CD4-positive, alpha-beta T cell (primary cell): ENCODE results near the gene CKS2. TPM values are rescaled to one million over a fixed set of nuclear protein-coding genes. Genes with fewer than 3 reads are reported as not detected.

Experiments used
- ATAC-seq: fragments of 200-7000 bp; cut with Tn5 transposase; one replicate; pipeline ENCODE4 v1.10.0; 2022; ENCODE audit warnings: mild to moderate bottlenecking; ENCODE audit not compliant: poor library complexity
- CTCF ChIA-PET: fragments of 350-600 bp; sonication (Branson Sonifier 250); formaldehyde crosslinking; loops from one replicate; lab custom pipeline; 2021; ENCODE audit warnings: antibody characterized with exemption, inconsistent platforms; lab: Charles Lee
- POLR2A ChIA-PET: fragments of 350-600 bp; sonication (Branson Sonifier 250); formaldehyde crosslinking; loops from one replicate; lab custom pipeline; 2021; ENCODE audit warnings: antibody characterized with exemption, inconsistent platforms; lab: Charles Lee
- DNase-seq, 14 experiments: peaks; one replicate each; pipeline ENCODE4 v3.0.0-alpha.2; 2013 to 2020; ENCODE audit warnings: mixed read lengths in 2 of 14
- H3K27ac ChIP-seq, 2 donors: one replicate each; pipeline versions ENCODE4 v1.5.1 to v1.7.0; 2013; ENCODE audit warnings: low read length in 2 of 2, low read depth in 1 of 2, mild to moderate bottlenecking in 1 of 2
- H3K27me3 ChIP-seq, 2 experiments: 1 replicate in 1 of 2; 2 replicates in 1 of 2; pipeline versions ENCODE4 v1.6.1 to v1.7.0; 2013; ENCODE audit warnings: low read length in 2 of 2, control low read depth in 1 of 2, mild to moderate bottlenecking in 1 of 2, moderate library complexity in 1 of 2; ENCODE audit not compliant: insufficient read depth in 2 of 2, control insufficient read depth in 1 of 2
- H3K36me3 ChIP-seq: one replicate; pipeline ENCODE4 v1.6.1; 2013; ENCODE audit warnings: low read length, control low read depth; ENCODE audit not compliant: insufficient read depth
- H3K4me1 ChIP-seq: one replicate; pipeline ENCODE4 v1.6.1; 2013; ENCODE audit warnings: low read length, control low read depth; ENCODE audit not compliant: insufficient read depth
- H3K4me3 ChIP-seq: one replicate; pipeline ENCODE4 v1.5.1; 2013; ENCODE audit warnings: mild to moderate bottlenecking, low read length, moderate library complexity
- H3K9me3 ChIP-seq, 2 experiments: 1 replicate in 1 of 2; 2 replicates in 1 of 2; pipeline versions ENCODE4 v1.6.1 to v1.7.0; 2013; ENCODE audit warnings: low read length in 2 of 2, mild to moderate bottlenecking in 2 of 2, control low read depth in 1 of 2, moderate library complexity in 1 of 2; ENCODE audit not compliant: control insufficient read depth in 1 of 2, insufficient read depth in 1 of 2
- H3K27ac Mint-ChIP-seq: one replicate; pipeline ENCODE4 v1.8.0; 2020; ENCODE audit warnings: mixed read lengths
- H3K27me3 Mint-ChIP-seq: one replicate; pipeline ENCODE4 v1.8.0; 2021; ENCODE audit warnings: mixed read lengths
- H3K36me3 Mint-ChIP-seq: one replicate; pipeline ENCODE4 v1.8.0; 2021; ENCODE audit warnings: low read depth, mixed read lengths
- H3K4me1 Mint-ChIP-seq: one replicate; pipeline ENCODE4 v1.8.0; 2021; ENCODE audit warnings: low read depth, mixed read lengths
- H3K4me3 Mint-ChIP-seq: one replicate; pipeline ENCODE4 v1.8.0; 2020; ENCODE audit warnings: mild to moderate bottlenecking, mixed read lengths
- H3K9me3 Mint-ChIP-seq: one replicate; pipeline ENCODE4 v1.8.0; 2020; ENCODE audit warnings: mixed read lengths
- CTCF ChIP-seq: fragments of 200-600 bp; IDR thresholded peaks from one replicate; pipeline ENCODE4 v1.8.0; 2022; ENCODE audit warnings: antibody characterized with exemption, mild to moderate bottlenecking
- intact Hi-C, 2 experiments: fragments of 100-400 bp; cut with DNase I in 1 of 2; cut with micrococcal nuclease in 1 of 2; formaldehyde crosslinking; loops; one replicate each; pipeline versions ENCODE4 v1.15.1 to v1.9.0; 2023 to 2025; cut with DNase I, micrococcal nuclease
- total RNA-seq, 174 experiments: library from RNA in 2 of 174; stranded (reverse) in 2 of 174; gene quantifications; one replicate each; pipeline ENCODE4 v1.2.3 and lab custom pipeline; 2021 to 2026

Gene CKS2
- total RNA-seq, 2 experiments from 2014 or later: 5.6 to 6.9 TPM

GRCh38 chr9:89362647-89363310 lies 51.8 kb downstream of the CKS2 start:
- ATAC-seq (no peak), DNase-seq (peak in 1 of 14 experiments; percentile 29)
- peaks cover 51% of the 10 kb centered on the region for H3K36me3 ChIP-seq
- no peaks in the 10 kb centered on the region for H3K27me3 Mint-ChIP-seq
- TF ChIP-seq CTCF: no peak
- no peaks in the 10 kb centered on the region for H3K9me3 ChIP-seq
- ChIA-PET POLR2A (no interaction called here), CTCF (no interaction called here)
- intact Hi-C loops: no loop called here
- peaks cover 54% of the 10 kb centered on the region for H3K36me3 Mint-ChIP-seq
- H3K4me3 Mint-ChIP-seq: no peak overlapping the region
- H3K27ac ChIP-seq: no peak overlapping the region
- no peak overlapping the region for H3K27ac Mint-ChIP-seq
- H3K4me3 ChIP-seq: no peak overlapping the region
- H3K9me3 Mint-ChIP-seq: no peaks in the 10 kb centered on the region
- peaks cover 5% of the 10 kb centered on the region for H3K4me1 ChIP-seq
- peaks cover 16% of the 10 kb centered on the region for H3K4me1 Mint-ChIP-seq
- H3K27me3 ChIP-seq: no peaks in the 10 kb centered on the region

DNA sequence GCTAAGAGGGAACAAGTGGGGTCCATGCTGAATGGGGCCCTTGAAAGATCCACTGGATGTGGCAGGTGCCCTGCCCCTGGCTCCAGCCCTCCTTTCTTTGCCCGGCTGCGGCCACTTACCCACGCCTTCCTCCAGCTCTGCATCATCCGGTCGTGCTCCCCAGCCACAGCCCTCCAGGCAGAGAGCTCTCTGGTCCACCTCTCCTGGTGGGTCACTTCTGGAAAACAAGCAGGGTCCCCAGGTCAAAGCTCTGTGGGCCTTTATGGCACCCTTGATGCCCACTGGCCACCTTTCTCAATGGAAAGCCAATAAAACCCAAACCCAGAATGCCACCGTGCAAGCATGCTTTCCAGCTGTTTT lies 52.3 kb downstream of the CKS2 start:
- Mint-ChIP-seq H3K36me3 (peaks cover 49% of the 10 kb centered on the region), H3K9me3 (no peaks in the 10 kb centered on the region), H3K27me3 (no peaks in the 10 kb centered on the region), H3K4me1 (peaks cover 16% of the 10 kb centered on the region), H3K4me3 (no peak overlapping the region), H3K27ac (peak overlapping the region; percentile 64)
- no peaks in the 10 kb centered on the region for H3K9me3 ChIP-seq
- intact Hi-C loops: no loop called here
- TF ChIP-seq CTCF: no peak
- peaks cover 45% of the 10 kb centered on the region for H3K36me3 ChIP-seq
- ChIA-PET CTCF (no interaction called here), POLR2A (no interaction called here)
- H3K4me3 ChIP-seq: no peak overlapping the region
- peak in 1 of 14 experiments; percentile 27 for DNase-seq
- no peak for ATAC-seq
- no peaks in the 10 kb centered on the region for H3K27me3 ChIP-seq
- peaks cover under 1% of the 10 kb centered on the region for H3K4me1 ChIP-seq
- H3K27ac ChIP-seq: no peak overlapping the region

GRCh38 chr9:89363921-89364665 lies 53.1 kb downstream of the CKS2 start:
- peak overlapping the region; percentile 64 for H3K27ac Mint-ChIP-seq
- H3K4me1 Mint-ChIP-seq: peaks cover 16% of the 10 kb centered on the region
- ATAC-seq (no peak), DNase-seq (peak in 1 of 14 experiments; percentile 32)
- Histone ChIP-seq H3K9me3 (no peaks in the 10 kb centered on the region), H3K4me3 (no peak overlapping the region), H3K4me1 (peaks cover 7% of the 10 kb centered on the region), H3K27me3 (no peaks in the 10 kb centered on the region), H3K27ac (no peak overlapping the region), H3K36me3 (peaks cover 41% of the 10 kb centered on the region)
- ChIA-PET POLR2A (no interaction called here), CTCF (no interaction called here)
- TF ChIP-seq CTCF: no peak
- no peaks in the 10 kb centered on the region for H3K9me3 Mint-ChIP-seq
- H3K36me3 Mint-ChIP-seq: peaks cover 41% of the 10 kb centered on the region
- no peaks in the 10 kb centered on the region for H3K27me3 Mint-ChIP-seq
- intact Hi-C loops: no loop called here
- H3K4me3 Mint-ChIP-seq: no peak overlapping the region
